ENCODE results near the gene HES3. TPM values are rescaled to one million over a fixed set of nuclear protein-coding genes. Genes with fewer than 3 reads are reported as not detected.

HES3 gene
- total and polyA plus RNA-seq, 2 of the 4 experiments (the other 2 are of a cell fraction), result not detected

GRCh38 chr1:6221210-6221784 is 22.7 kb upstream of the HES3 start:
- H2AFZ ChIP-seq (replicated peaks; ENCODE audit: low read length, poor library complexity), result no peak overlapping the region
- intact Hi-C loops (cut with micrococcal nuclease) (no loop called here), dilution Hi-C loops (cut with HindIII; ENCODE audit: low sequenced_read_pairs, unreplicated experiment) (no loop called here), in situ Hi-C loops (cut with MboI; ENCODE audit: low sequenced_read_pairs) (no loop called here)
- no peak overlapping the region for H2AK9ac ChIP-seq (replicated peaks; ENCODE audit: low read depth, low read length, poor library complexity)
- H3K4ac ChIP-seq (ENCODE audit: low read depth, low read length), result no peak overlapping the region
- peaks cover 0 to 2% of the 10 kb centered on the region in 2 experiments; a peak in 1 of 4 replicates for H3K79me1 ChIP-seq (ENCODE audit: low read depth in 1 of 2, low read length in 2 of 2)
- H2BK15ac ChIP-seq (ENCODE audit: low read depth, low read length), result no peak overlapping the region
- POLR2A ChIA-PET (ENCODE audit: unreplicated experiment), result no interaction called here
- H4K91ac ChIP-seq (ENCODE audit: insufficient read depth, low read depth, low read length), result no peak overlapping the region
- no peak overlapping the region for H4K8ac ChIP-seq (ENCODE audit: low read depth in 2 of 2, low read length in 2 of 2)
- no peak overlapping the region for H3K56ac ChIP-seq (ENCODE audit: extremely low read depth, insufficient read depth, low read length)
- no peak for DNase-seq
- H2BK120ac ChIP-seq (ENCODE audit: low read depth, low read length), result no peak overlapping the region
- no peak for ATAC-seq (ENCODE audit: low read depth)
- CTCF ChIA-PET, result interaction anchor here (0.7 kb wide), 1 partner anchor 14 kb away, joined by 3 read pairs; no protein-coding TSS in a partner anchor
- H3K18ac ChIP-seq (ENCODE audit: low read depth, low read length), result no peak overlapping the region
- no peak overlapping the region for H4K5ac ChIP-seq (ENCODE audit: low read depth, low read length)
- no peaks in the 10 kb centered on the region for H3K27me3 ChIP-seq (ENCODE audit: control insufficient read depth, insufficient read depth, low read length)
- no peak overlapping the region for H2AK5ac ChIP-seq (ENCODE audit: low read depth, low read length)
- no peaks in the 10 kb centered on the region; the same call in 1 of the 2 replicates for H3K9me1 ChIP-seq (ENCODE audit: insufficient read depth, low read length)
- 100% methylated on average over 2 of the region's 12 CpGs; no CpG with 5 or more reads in 1 of the 2 experiments for WGBS, 2 experiments (ENCODE audit: extremely low coverage in 2 of 2, insufficient read length in 1 of 2)
- no peak overlapping the region for H3K4me2 ChIP-seq (ENCODE audit: low read depth, low read length)
- no peak overlapping the region for H3K4me3 ChIP-seq (ENCODE audit: insufficient read depth, low read depth, low read length)
- H3K27ac ChIP-seq (ENCODE audit: insufficient read depth, low read length), result no peak overlapping the region
- no peaks in the 10 kb centered on the region; the same call in 1 of the 2 replicates for H4K20me1 ChIP-seq (ENCODE audit: insufficient read depth, low read length)
- TF ChIP-seq POLR2A (IDR thresholded peaks at IDR 0.05; ENCODE audit: low read depth, low read length) (no peak), BHLHE40 (IDR thresholded peaks at IDR 0.05; ENCODE audit: low read depth, low read length) (no peak), SMC3 (IDR thresholded peaks at IDR 0.05; ENCODE audit: low read depth, low read length) (no peak), CEBPB (IDR thresholded peaks at IDR 0.05; ENCODE audit: low read depth, low read length) (no peak), CTCF (conservative IDR thresholded peaks at IDR 0.05; ENCODE audit: low read depth, low read length) (no peak), RAD21 (IDR thresholded peaks at IDR 0.05; ENCODE audit: low read length) (no peak), MAZ (IDR thresholded peaks at IDR 0.05; ENCODE audit: borderline replicate concordance, low read depth, low read length) (no peak), USF2 (IDR thresholded peaks at IDR 0.05; ENCODE audit: low read depth, low read length) (no peak), CHD1 (IDR thresholded peaks at IDR 0.05; ENCODE audit: low read depth, low read length) (no peak), MXI1 (IDR thresholded peaks at IDR 0.05; ENCODE audit: borderline replicate concordance, low read depth, low read length) (no peak)
- no peaks in the 10 kb centered on the region for H3K9me3 ChIP-seq (ENCODE audit: control insufficient read depth, insufficient read depth, low read length)
- no peaks in the 10 kb centered on the region for H3K4me1 ChIP-seq (ENCODE audit: control insufficient read depth, insufficient read depth, low read length)
- no peak overlapping the region for H3K9ac ChIP-seq (ENCODE audit: low read depth, low read length)
- H2BK5ac ChIP-seq (ENCODE audit: low read depth, low read length, poor library complexity, severe bottlenecking), result no peak overlapping the region
- BruUV-seq (replicated peaks), result no TSS peak
- no peak overlapping the region for H2BK20ac ChIP-seq (ENCODE audit: low read depth, low read length)
- H3K36me3 ChIP-seq (ENCODE audit: control insufficient read depth, insufficient read depth, low read length), result peaks cover 30% of the 10 kb centered on the region
- no peak overlapping the region for H3K23ac ChIP-seq (ENCODE audit: low read depth, low read length)
- H3K14ac ChIP-seq (replicated peaks; ENCODE audit: low read depth, low read length), result no peak overlapping the region

All from IMR-90 (cell line).